ENCODE measurements around the gene GYG2. TPM values are rescaled to one million over a fixed set of nuclear protein-coding genes. Genes with fewer than 3 reads are reported as not detected.

The GYG2 gene
- polyA plus RNA-seq, 1 of the 3 experiments (the other 2 are of a cell fraction): 1.8 TPM

DNA sequence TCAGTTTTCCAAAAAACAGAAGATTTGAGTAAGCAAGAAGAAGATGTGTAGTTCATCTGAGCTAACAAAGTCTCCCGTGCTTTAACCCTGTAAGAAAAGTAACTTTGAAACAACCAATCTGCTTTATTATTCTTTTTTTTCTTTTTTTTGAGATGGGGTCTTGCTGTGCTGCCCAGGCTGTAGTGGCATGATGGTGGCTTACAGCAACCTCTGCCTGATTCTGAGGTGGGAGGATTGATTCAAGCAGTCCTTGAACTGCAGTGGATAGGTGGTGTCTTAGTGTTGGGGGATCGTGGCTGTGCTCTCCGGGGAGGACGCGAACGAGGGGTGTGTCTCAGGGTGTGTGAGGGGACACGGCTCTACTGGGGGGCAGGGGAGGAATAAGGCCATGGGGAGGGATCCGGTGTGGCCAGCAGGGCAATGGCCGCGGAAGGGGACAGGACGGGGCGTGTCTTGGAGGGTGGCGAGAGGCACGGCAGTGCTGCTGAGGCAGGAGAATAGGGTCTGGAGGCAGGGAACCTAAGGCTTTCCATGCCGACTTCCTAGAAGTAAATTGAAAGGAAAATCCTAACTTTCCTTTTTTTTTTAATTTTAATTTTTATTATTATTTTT is 98.0 kb downstream of the GYG2 start:
- no peaks in the 10 kb centered on the region for H3K9me3 ChIP-seq
- no peak overlapping the region for H2AFZ ChIP-seq (ENCODE audit: low read depth)
- no peak overlapping the region for H3K27ac ChIP-seq (ENCODE audit: low read depth in 2 of 2, low read length in 1 of 2)
- no peaks in the 10 kb centered on the region for H3K9me2 ChIP-seq
- H3K9ac ChIP-seq: no peak overlapping the region
- H4K20me1 ChIP-seq (ENCODE audit: insufficient read depth): no peaks in the 10 kb centered on the region
- peaks cover 5% of the 10 kb centered on the region for H3F3A ChIP-seq (replicated peaks; ENCODE audit: insufficient read depth)
- no peaks in the 10 kb centered on the region for H3K27me3 ChIP-seq (ENCODE audit: insufficient read depth)
- 97% methylated on average over 15 of the region's 15 CpGs for WGBS (ENCODE audit: low lambda C conversion rate)
- ChIA-PET CTCF (no interaction called here), POLR2A (no interaction called here)
- H3K79me2 ChIP-seq (ENCODE audit: insufficient read depth): no peaks in the 10 kb centered on the region
- no peak for TF ChIP-seq TEAD4 (IDR thresholded peaks at IDR 0.05; ENCODE audit: borderline replicate concordance, insufficient read depth)
- TF ChIP-seq SIN3A (IDR thresholded peaks at IDR 0.05; ENCODE audit: borderline replicate concordance, low read depth, low read length): no peak
- no peak for TF ChIP-seq ELF1 (IDR thresholded peaks at IDR 0.05)
- TF ChIP-seq, protein P1, sequence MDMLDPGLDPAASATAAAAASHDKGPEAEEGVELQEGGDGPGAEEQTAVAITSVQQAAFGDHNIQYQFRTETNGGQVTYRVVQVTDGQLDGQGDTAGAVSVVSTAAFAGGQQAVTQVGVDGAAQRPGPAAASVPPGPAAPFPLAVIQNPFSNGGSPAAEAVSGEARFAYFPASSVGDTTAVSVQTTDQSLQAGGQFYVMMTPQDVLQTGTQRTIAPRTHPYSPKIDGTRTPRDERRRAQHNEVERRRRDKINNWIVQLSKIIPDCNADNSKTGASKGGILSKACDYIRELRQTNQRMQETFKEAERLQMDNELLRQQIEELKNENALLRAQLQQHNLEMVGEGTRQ (IDR thresholded peaks at IDR 0.05; ENCODE audit: borderline replicate concordance, low read depth, low read length): no peak
- no peak for DNase-seq
- H3K36me3 ChIP-seq (replicated peaks in 1 of 2; ENCODE audit: control insufficient read depth in 1 of 2, insufficient read depth in 2 of 2, low read length in 1 of 2): peaks cover 3% of the 10 kb centered on the region in 2 experiments
- H3K4me1 ChIP-seq (ENCODE audit: control insufficient read depth in 1 of 2, insufficient read depth in 2 of 2, low read depth in 1 of 2, low read length in 1 of 2): no peaks in the 10 kb centered on the region; a peak in 1 of 4 replicates
- no peak overlapping the region for H3K4me3 ChIP-seq (ENCODE audit: low read depth in 2 of 2, low read length in 1 of 2)
- no peak overlapping the region for H3K4me2 ChIP-seq

GRCh38 chrX:2928191-2928582 is 99.5 kb downstream of the GYG2 start:
- peak; percentile 80 for DNase-seq
- Histone ChIP-seq H3K4me3 (ENCODE audit: low read depth in 2 of 2, low read length in 1 of 2) (peak overlapping the region; percentile 64 to 92), H3K36me3 (replicated peaks in 1 of 2; ENCODE audit: control insufficient read depth in 1 of 2, insufficient read depth in 2 of 2, low read length in 1 of 2) (peaks cover 0 to 3% of the 10 kb centered on the region in 2 experiments), H4K20me1 (ENCODE audit: insufficient read depth) (no peaks in the 10 kb centered on the region), H3K4me2 (peak overlapping the region; percentile 72), H3K27me3 (ENCODE audit: insufficient read depth) (no peaks in the 10 kb centered on the region), H3K9ac (peak overlapping the region; percentile 76), H3F3A (replicated peaks; ENCODE audit: insufficient read depth) (peaks cover 5% of the 10 kb centered on the region), H3K27ac (ENCODE audit: low read depth in 2 of 2, low read length in 1 of 2) (peak overlapping the region; percentile 89 to 90), H2AFZ (ENCODE audit: low read depth) (peak overlapping the region; percentile 96), H3K4me1 (ENCODE audit: control insufficient read depth in 1 of 2, insufficient read depth in 2 of 2, low read depth in 1 of 2, low read length in 1 of 2) (no peaks in the 10 kb centered on the region; a peak in 1 of 4 replicates), H3K79me2 (ENCODE audit: insufficient read depth) (no peaks in the 10 kb centered on the region), H3K9me2 (no peaks in the 10 kb centered on the region), H3K9me3 (no peaks in the 10 kb centered on the region)
- CTCF ChIA-PET: interaction anchor here (1.5 to 1.8 kb wide), 2 partner anchors 33 to 38 kb away, joined by 4 to 5 read pairs; no protein-coding TSS in a partner anchor
- TF ChIP-seq POLR2AphosphoS5 (IDR thresholded peaks at IDR 0.05; ENCODE audit: low read depth, low read length) (peak; percentile 13; the same call in 1 of the 2 replicates), FOSL2 (IDR thresholded peaks at IDR 0.05; ENCODE audit: borderline replicate concordance, low read depth) (no peak)
- WGBS (ENCODE audit: low lambda C conversion rate): 4% methylated on average over 27 of the region's 27 CpGs
- POLR2A ChIA-PET: interaction anchor here (0.8 to 2.4 kb wide), 3 partner anchors 20 to 33 kb away, joined by 3 to 39 read pairs (median 7); no protein-coding TSS in a partner anchor

GRCh38 chrX:2928583-2929434 is 100.1 kb downstream of the GYG2 start, which contains the start of gene ARSD:
TSS of gene ARSD (minus strand) at chrX:2929339. CDS start at chrX:2929275, 64 bp downstream.
- Histone ChIP-seq H3K9ac (peak within 1 kb of the TSS; percentile 99), H3K79me2 (ENCODE audit: insufficient read depth) (no peaks in the 10 kb centered on the region), H3K36me3 (replicated peaks in 1 of 2; ENCODE audit: control insufficient read depth in 1 of 2, insufficient read depth in 2 of 2, low read length in 1 of 2) (peaks cover 0 to 3% of the 10 kb centered on the region in 2 experiments), H3F3A (replicated peaks; ENCODE audit: insufficient read depth) (peaks cover 5% of the 10 kb centered on the region), H3K4me2 (peak within 1 kb of the TSS; percentile 91), H3K4me1 (ENCODE audit: control insufficient read depth in 1 of 2, insufficient read depth in 2 of 2, low read depth in 1 of 2, low read length in 1 of 2) (no peaks in the 10 kb centered on the region; a peak in 1 of 4 replicates), H3K27me3 (ENCODE audit: insufficient read depth) (no peaks in the 10 kb centered on the region), H3K27ac (ENCODE audit: low read depth in 2 of 2, low read length in 1 of 2) (peak within 1 kb of the TSS; percentile 89 to 90), H3K9me3 (no peaks in the 10 kb centered on the region), H4K20me1 (ENCODE audit: insufficient read depth) (no peaks in the 10 kb centered on the region), H3K4me3 (ENCODE audit: low read depth in 2 of 2, low read length in 1 of 2) (peak within 1 kb of the TSS; percentile 64 to 92), H2AFZ (ENCODE audit: low read depth) (peak within 1 kb of the TSS; percentile 96), H3K9me2 (no peaks in the 10 kb centered on the region)
- POLR2A ChIA-PET: interaction anchor here (0.7 to 2.4 kb wide), 4 partner anchors 20 to 138 kb away, joined by 3 to 39 read pairs (median 5); no protein-coding TSS in a partner anchor
- DNase-seq: peak; percentile 86
- CTCF ChIA-PET: interaction anchor here (1.2 to 1.8 kb wide), 4 partner anchors 16 to 39 kb away, joined by 3 to 5 read pairs (median 4); no protein-coding TSS in a partner anchor
- 1% methylated on average over 24 of the region's 84 CpGs for WGBS (ENCODE audit: low lambda C conversion rate)
- TF ChIP-seq RCOR1 (IDR thresholded peaks at IDR 0.05; ENCODE audit: low read length) (no peak), YY1 (IDR thresholded peaks at IDR 0.05; ENCODE audit: low read depth) (0 out of 2 replicates have a peak, but pooled peaks have one; percentile 19), POLR2AphosphoS5 (IDR thresholded peaks at IDR 0.05; ENCODE audit: low read depth, low read length) (peak; percentile 84), EZH2phosphoT487 (IDR thresholded peaks at IDR 0.05; ENCODE audit: borderline replicate concordance, low read depth) (no peak), JUND (IDR thresholded peaks at IDR 0.05) (no peak), ELF1 (IDR thresholded peaks at IDR 0.05) (peak; percentile 68), FOXJ3 (CRISPR knock-in tag; IDR thresholded peaks at IDR 0.05) (no peak), SMC3 (IDR thresholded peaks at IDR 0.05; ENCODE audit: low read depth, low read length) (no peak), NRF1 (IDR thresholded peaks at IDR 0.05; ENCODE audit: low read depth, low read length) (peak; percentile 60), TAF1 (IDR thresholded peaks at IDR 0.05; ENCODE audit: borderline replicate concordance, low read depth, low read length) (peak; percentile 56), RXRA (IDR thresholded peaks at IDR 0.05; ENCODE audit: borderline replicate concordance, low read depth) (0 out of 2 replicates have a peak, but pooled peaks have one; percentile 6), FOSL2 (IDR thresholded peaks at IDR 0.05; ENCODE audit: borderline replicate concordance, low read depth) (no peak), MXI1 (IDR thresholded peaks at IDR 0.05; ENCODE audit: low read depth, low read length) (0 out of 2 replicates have a peak, but pooled peaks have one; percentile 27)

Data from SK-N-SH (cell line).